GM12878 (cell line): ENCODE data around the gene TIMM21.

Source experiments
- ATF3 ChIP-seq: IDR thresholded peaks from 2 replicates; pipeline ENCODE4 v1.6.1; 2011; ENCODE audit warnings: low read depth, mild to moderate bottlenecking, low read length, moderate library complexity, borderline replicate concordance; ENCODE audit errors: extremely low read depth
- BACH1 ChIP-seq: fragments of 450-650 bp; IDR thresholded peaks from 2 replicates; pipeline ENCODE4 v1.6.1; 2017; ENCODE audit warnings: mild to moderate bottlenecking, borderline replicate concordance
- CEBPB ChIP-seq, 2 experiments: fragments of 150-350 bp in 1 of 2; IDR thresholded peaks; 2 replicates each; pipeline ENCODE4 v1.6.1; 2012 to 2014; ENCODE audit warnings: low read depth in 2 of 2, low read length in 2 of 2, borderline replicate concordance in 1 of 2, inconsistent platforms in 1 of 2
- CTCF ChIP-seq, 3 experiments: IDR thresholded peaks in 2 of 3; conservative IDR thresholded peaks in 1 of 3; 2 replicates each; pipeline ENCODE4 v1.5.1; 2011; ENCODE audit warnings: low read depth in 3 of 3, low read length in 3 of 3, mild to moderate bottlenecking in 3 of 3, control low read depth in 2 of 3, moderate library complexity in 2 of 3, inconsistent platforms in 1 of 3, mixed read lengths in 1 of 3; ENCODE audit not compliant: control insufficient read depth in 2 of 3, insufficient read depth in 1 of 3; ENCODE audit errors: extremely low read depth in 1 of 3
- HDGF ChIP-seq: fragments of 450-650 bp; IDR thresholded peaks from 2 replicates; pipeline ENCODE4 v1.6.1; 2016; ENCODE audit warnings: antibody characterized with exemption
- MXI1 ChIP-seq: fragments of 150-350 bp; IDR thresholded peaks from 2 replicates; pipeline ENCODE4 v1.6.1; 2011; ENCODE audit warnings: low read depth, mild to moderate bottlenecking, inconsistent platforms, low read length, improper control_type of control experiment
- NR2C2 ChIP-seq: IDR thresholded peaks from 2 replicates; pipeline ENCODE4 v1.6.1; 2011; ENCODE audit warnings: borderline replicate concordance, low read depth; ENCODE audit not compliant: control insufficient read depth, insufficient read length
- PKNOX1 ChIP-seq: fragments of 450-650 bp; IDR thresholded peaks from 2 replicates; pipeline ENCODE4 v1.6.1; 2016; ENCODE audit warnings: mild to moderate bottlenecking
- POLR2AphosphoS5 ChIP-seq: IDR thresholded peaks from 2 replicates; pipeline ENCODE4 v1.6.1; 2011; ENCODE audit warnings: mild to moderate bottlenecking, low read length, inconsistent platforms
- RB1 ChIP-seq: fragments of 450-650 bp; formaldehyde crosslinking; IDR thresholded peaks from 2 replicates; pipeline ENCODE4 v1.6.1; 2017; ENCODE audit warnings: mild to moderate bottlenecking, borderline replicate concordance

GRCh38 chr18:74124642-74125041, 23.7 kb upstream of the TIMM21 start:
- no peak for TF ChIP-seq POLR2AphosphoS5
- TF ChIP-seq BACH1, result no peak
- no peak for TF ChIP-seq RB1
- no peak for TF ChIP-seq CTCF (IDR thresholded peaks at IDR 0.05 in 2 of 3, conservative IDR thresholded peaks at IDR 0.05 in 1 of 3; ENCODE audit: control insufficient read depth in 2 of 3, extremely low read depth in 1 of 3, insufficient read depth in 1 of 3, low read depth in 3 of 3, low read length in 3 of 3)
- no peak for TF ChIP-seq ATF3
- no peak for TF ChIP-seq PKNOX1
- no peak for TF ChIP-seq HDGF
- no peak for TF ChIP-seq NR2C2
- no peak for TF ChIP-seq MXI1
- TF ChIP-seq CEBPB (IDR thresholded peaks at IDR 0.05; ENCODE audit: borderline replicate concordance in 1 of 2, low read depth in 2 of 2, low read length in 2 of 2), result no peak
